Keratinocyte (primary cell): ENCODE data around the gene PPFIA1. TPM values are rescaled to one million over a fixed set of nuclear protein-coding genes. Genes with fewer than 3 reads are reported as not detected.

ENCODE experiments used
- DNase-seq: peaks from one replicate; pipeline ENCODE4 v3.0.0-alpha.2; 2011; ENCODE audit warnings: low read depth, missing footprints, low spot score
- FAIRE-seq: peaks from 2 replicates; lab custom pipeline; 2011; peaks lifted over from hg19 to GRCh38; lab: Jason Lieb, UNC
- H2AFZ ChIP-seq: 2 replicates; pipeline ENCODE4 v1.6.0; 2012; ENCODE audit warnings: low read length, control low read depth, inconsistent platforms; ENCODE audit not compliant: control insufficient read depth
- H3K27ac ChIP-seq: 2 replicates; pipeline ENCODE4 v1.5.1; 2011; ENCODE audit warnings: low read length; ENCODE audit not compliant: control insufficient read depth, insufficient read depth
- H3K27me3 ChIP-seq: 3 replicates; pipeline ENCODE4 v1.6.0; 2011; ENCODE audit warnings: low read length; ENCODE audit not compliant: control insufficient read depth, insufficient read depth; ENCODE audit errors: extremely low read depth
- H3K36me3 ChIP-seq, 2 experiments: 2 replicates in 1 of 2; 3 replicates in 1 of 2; pipeline ENCODE4 v1.5.1; 2011; ENCODE audit warnings: low read length in 2 of 2, mild to moderate bottlenecking in 1 of 2; ENCODE audit not compliant: control insufficient read depth in 2 of 2, insufficient read depth in 2 of 2; ENCODE audit errors: extremely low read depth in 1 of 2
- H3K4me1 ChIP-seq: 3 replicates; pipeline ENCODE4 v1.5.1; 2011; ENCODE audit warnings: low read length; ENCODE audit not compliant: control insufficient read depth, insufficient read depth; ENCODE audit errors: extremely low read depth
- H3K4me2 ChIP-seq: 3 replicates; pipeline ENCODE4 v1.6.0; 2011; ENCODE audit warnings: low read depth, low read length; ENCODE audit not compliant: control insufficient read depth, insufficient read depth; ENCODE audit errors: extremely low read depth
- H3K4me3 ChIP-seq, 3 experiments: fragments of 200-600 bp in 1 of 3; sonication (generic) in 1 of 3; 2 replicates in 2 of 3; 3 replicates in 1 of 3; pipeline ENCODE4 v1.5.1; 2011 to 2016; ENCODE audit warnings: low read length in 3 of 3, mild to moderate bottlenecking in 3 of 3, control low read depth in 2 of 3, inconsistent platforms in 1 of 3, low read depth in 1 of 3, mixed read lengths in 1 of 3, mixed run types in 1 of 3, moderate library complexity in 1 of 3; ENCODE audit not compliant: control insufficient read depth in 2 of 3, insufficient read depth in 2 of 3; ENCODE audit errors: extremely low read depth in 1 of 3
- H3K79me2 ChIP-seq: 2 replicates; pipeline ENCODE4 v1.6.0; 2012; ENCODE audit warnings: low read length; ENCODE audit not compliant: control insufficient read depth, insufficient read depth
- H3K9ac ChIP-seq: 3 replicates; pipeline ENCODE4 v1.6.0; 2011; ENCODE audit warnings: low read length; ENCODE audit not compliant: control insufficient read depth, insufficient read depth; ENCODE audit errors: extremely low read depth
- H3K9me1 ChIP-seq: 3 replicates; pipeline ENCODE4 v1.6.0; 2011; ENCODE audit warnings: low read length; ENCODE audit not compliant: control insufficient read depth, insufficient read depth; ENCODE audit errors: extremely low read depth
- H3K9me3 ChIP-seq: 2 replicates; pipeline ENCODE4 v1.5.1; 2012; ENCODE audit warnings: low read depth, low read length; ENCODE audit not compliant: control insufficient read depth
- H4K20me1 ChIP-seq: 3 replicates; pipeline ENCODE4 v1.6.0; 2011; ENCODE audit warnings: low read length; ENCODE audit not compliant: control insufficient read depth, insufficient read depth; ENCODE audit errors: extremely low read depth
- EZH2 ChIP-seq: IDR thresholded peaks from one replicate; pipeline ENCODE4 v1.6.1; 2012; ENCODE audit warnings: inconsistent platforms, mild to moderate bottlenecking, low read length, moderate library complexity
- dilution Hi-C: fragments of 300-500 bp; cut with MboI; formaldehyde crosslinking; loops from one replicate; pipeline ENCODE4 v1.7.0; 2020; ENCODE audit warnings: low sequenced_read_pairs; ENCODE audit not compliant: extremely low pct_ligation_motif_present
- polyA plus RNA-seq, 5 experiments: library from polyadenylated mRNA; depleted of rRNA in 3 of 5; stranded (reverse) in 3 of 5; stranded (forward) in 1 of 5; unstranded in 1 of 5; fragments of >200 nt; gene quantifications; 1 replicate in 1 of 5; 2 replicates in 3 of 5; 3 replicates in 1 of 5; pipeline versions ENCODE4 v1.2.1 to v1.2.3, GENCODE V29; 2011 to 2012; ENCODE audit warnings: missing spikeins in 2 of 5, low read depth in 1 of 5, low replicate concordance in 1 of 5
- TF ChIP-seq, protein P1 (sequence below), 3 experiments: IDR thresholded peaks in 1 of 3; conservative IDR thresholded peaks in 1 of 3; optimal IDR thresholded peaks in 1 of 3; 2 replicates in 2 of 3; 3 replicates in 1 of 3; pipeline versions ENCODE3 to v1.5.1; 2011; ENCODE audit warnings: low read length in 3 of 3, mild to moderate bottlenecking in 3 of 3, moderate library complexity in 2 of 3, control low read depth in 1 of 3, inconsistent platforms in 1 of 3; ENCODE audit not compliant: insufficient read depth in 2 of 3; ENCODE audit errors: extremely low read depth in 1 of 3

PPFIA1 gene
- polyA plus RNA-seq, 1 donor (not counting 4 experiments of a cell fraction or from before 2014, with no cell fraction given) = 27.6 TPM

DNA sequence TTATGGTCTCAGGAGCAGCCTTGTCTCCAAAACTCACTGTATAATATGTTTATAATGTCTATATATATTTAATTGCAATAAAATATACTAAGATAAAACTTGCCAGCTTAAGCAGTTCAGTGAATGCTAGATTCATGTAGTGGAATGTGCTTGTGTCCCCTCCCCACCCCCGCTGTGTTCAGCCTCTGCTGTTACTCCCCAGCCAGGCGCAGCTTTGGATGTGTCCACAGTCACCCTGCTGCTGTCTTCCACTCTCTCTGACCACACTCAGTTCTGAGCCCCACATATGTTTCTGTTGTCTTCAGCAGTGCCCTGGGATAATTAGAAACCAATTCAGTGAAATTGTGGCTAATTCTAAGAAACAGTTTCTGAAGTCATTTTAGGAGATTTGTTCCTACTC is 52.2 kb downstream of the PPFIA1 start:
- Histone ChIP-seq H3K36me3 (peaks cover 20 to 21% of the 10 kb centered on the region in 2 experiments), H4K20me1 (no peaks in the 10 kb centered on the region), H3K4me3 (no peak overlapping the region), H3K27me3 (no peaks in the 10 kb centered on the region), H3K9me1 (peaks cover 2% of the 10 kb centered on the region), H3K79me2 (peaks cover 2% of the 10 kb centered on the region), H3K4me2 (no peak overlapping the region), H2AFZ (no peak overlapping the region), H3K4me1 (no peaks in the 10 kb centered on the region), H3K27ac (no peak overlapping the region), H3K9me3 (no peaks in the 10 kb centered on the region), H3K9ac (no peak overlapping the region)
- no peak for TF ChIP-seq EZH2
- TF ChIP-seq, protein P1, sequence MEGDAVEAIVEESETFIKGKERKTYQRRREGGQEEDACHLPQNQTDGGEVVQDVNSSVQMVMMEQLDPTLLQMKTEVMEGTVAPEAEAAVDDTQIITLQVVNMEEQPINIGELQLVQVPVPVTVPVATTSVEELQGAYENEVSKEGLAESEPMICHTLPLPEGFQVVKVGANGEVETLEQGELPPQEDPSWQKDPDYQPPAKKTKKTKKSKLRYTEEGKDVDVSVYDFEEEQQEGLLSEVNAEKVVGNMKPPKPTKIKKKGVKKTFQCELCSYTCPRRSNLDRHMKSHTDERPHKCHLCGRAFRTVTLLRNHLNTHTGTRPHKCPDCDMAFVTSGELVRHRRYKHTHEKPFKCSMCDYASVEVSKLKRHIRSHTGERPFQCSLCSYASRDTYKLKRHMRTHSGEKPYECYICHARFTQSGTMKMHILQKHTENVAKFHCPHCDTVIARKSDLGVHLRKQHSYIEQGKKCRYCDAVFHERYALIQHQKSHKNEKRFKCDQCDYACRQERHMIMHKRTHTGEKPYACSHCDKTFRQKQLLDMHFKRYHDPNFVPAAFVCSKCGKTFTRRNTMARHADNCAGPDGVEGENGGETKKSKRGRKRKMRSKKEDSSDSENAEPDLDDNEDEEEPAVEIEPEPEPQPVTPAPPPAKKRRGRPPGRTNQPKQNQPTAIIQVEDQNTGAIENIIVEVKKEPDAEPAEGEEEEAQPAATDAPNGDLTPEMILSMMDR (optimal IDR thresholded peaks at IDR 0.05 in 1 of 3, IDR thresholded peaks at IDR 0.05 in 1 of 3, conservative IDR thresholded peaks at IDR 0.05 in 1 of 3; ENCODE audit: extremely low read depth in 1 of 3, insufficient read depth in 2 of 3, low read length in 3 of 3) = no peak
- dilution Hi-C loops = no loop called here
- FAIRE-seq = no peak
- DNase-seq = no peak

DNA sequence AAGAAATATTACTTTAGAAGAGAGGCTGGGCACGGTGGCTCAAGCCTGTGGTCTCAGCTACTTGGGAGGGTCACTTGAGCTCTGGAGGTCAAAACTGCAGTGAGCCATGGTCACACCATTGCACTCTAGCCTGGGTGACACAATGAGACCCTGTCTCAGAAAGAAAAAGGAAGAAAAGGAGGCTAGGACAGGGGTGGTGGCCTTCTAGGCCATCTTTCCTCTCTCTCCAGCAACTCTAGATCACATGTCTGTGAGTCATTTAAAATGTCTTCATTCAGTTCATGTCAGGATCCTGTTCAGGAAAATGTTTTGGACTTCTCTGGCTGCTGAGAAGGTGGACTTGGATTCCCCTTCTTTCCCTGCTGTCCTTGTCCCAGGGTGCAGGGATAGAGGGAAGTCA is 53.3 kb downstream of the PPFIA1 start:
- Histone ChIP-seq H3K9me1 (peaks cover 2% of the 10 kb centered on the region), H3K27me3 (no peaks in the 10 kb centered on the region), H2AFZ (no peak overlapping the region), H3K9ac (no peak overlapping the region), H4K20me1 (no peaks in the 10 kb centered on the region), H3K36me3 (peaks cover 16 to 23% of the 10 kb centered on the region in 2 experiments), H3K27ac (no peak overlapping the region), H3K79me2 (peaks cover 2% of the 10 kb centered on the region), H3K4me3 (no peak overlapping the region), H3K4me2 (no peak overlapping the region), H3K9me3 (no peaks in the 10 kb centered on the region), H3K4me1 (no peaks in the 10 kb centered on the region)
- dilution Hi-C loops = no loop called here
- no peak for DNase-seq
- TF ChIP-seq, protein P1 (optimal IDR thresholded peaks at IDR 0.05 in 1 of 3, IDR thresholded peaks at IDR 0.05 in 1 of 3, conservative IDR thresholded peaks at IDR 0.05 in 1 of 3; ENCODE audit: extremely low read depth in 1 of 3, insufficient read depth in 2 of 3, low read length in 3 of 3) = no peak
- no peak for TF ChIP-seq EZH2
- FAIRE-seq = no peak
